Stimulated activated CD8-positive, alpha-beta memory T cell treated with anti-CD3 and anti-CD28 coated beads, Interleukin-12 subunit alpha, Interleukin-12 subunit beta, amount 100 ng/mL, for 4 hours (primary cell): ENCODE data around the gene CALY.
"Not testable (repeated sequence)": the region's sequence is repeated elsewhere in the genome, so short reads cannot be mapped to it uniquely, and the experiment has no call there.

ENCODE experiments used
- DNase-seq: peaks from one replicate; pipeline ENCODE4 v3.0.0-alpha.2; 2020; ENCODE audit warnings: low read depth

The CALY gene, protein sequence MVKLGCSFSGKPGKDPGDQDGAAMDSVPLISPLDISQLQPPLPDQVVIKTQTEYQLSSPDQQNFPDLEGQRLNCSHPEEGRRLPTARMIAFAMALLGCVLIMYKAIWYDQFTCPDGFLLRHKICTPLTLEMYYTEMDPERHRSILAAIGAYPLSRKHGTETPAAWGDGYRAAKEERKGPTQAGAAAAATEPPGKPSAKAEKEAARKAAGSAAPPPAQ

DNA sequence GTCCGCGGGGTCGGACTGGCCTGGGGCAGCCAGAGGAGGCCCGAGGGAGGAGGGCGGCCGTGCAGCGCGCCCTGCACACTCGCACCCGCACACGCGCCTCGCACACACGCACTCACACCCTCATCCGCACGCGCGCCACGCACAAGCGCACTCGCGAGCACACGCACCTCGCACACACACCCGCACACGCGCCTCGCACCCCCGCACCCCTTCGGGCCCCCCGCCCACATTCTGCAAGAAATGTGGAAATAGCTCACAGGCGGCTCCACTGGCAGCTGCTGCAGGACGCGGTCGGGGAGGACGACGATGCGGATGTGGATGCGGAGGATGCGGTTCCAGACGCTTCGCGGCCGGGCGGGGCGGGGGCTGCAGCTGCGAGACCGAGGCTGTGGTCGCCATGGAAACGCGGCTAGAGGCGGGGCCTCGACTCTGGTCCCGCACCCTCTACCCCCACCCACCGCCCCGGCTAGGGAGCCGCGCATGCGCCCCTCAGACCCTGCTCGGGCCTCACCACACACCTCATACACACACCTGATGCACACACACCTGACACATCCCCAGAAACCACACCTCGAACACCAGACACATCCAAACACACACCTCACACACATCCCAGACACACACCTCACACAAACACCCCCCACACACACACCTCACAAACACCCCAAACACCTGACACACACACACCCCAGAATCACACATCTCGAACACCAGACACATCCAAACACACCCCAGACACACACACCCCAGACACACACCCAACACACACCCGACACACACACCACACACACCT lies at the start of gene CALY:
TSS of gene CALY (minus strand) at position 320 of the 793 bp plus-strand sequence. CDS start 7,907 bp downstream, outside the sequence.
- peak; percentile 65 for DNase-seq

DNA sequence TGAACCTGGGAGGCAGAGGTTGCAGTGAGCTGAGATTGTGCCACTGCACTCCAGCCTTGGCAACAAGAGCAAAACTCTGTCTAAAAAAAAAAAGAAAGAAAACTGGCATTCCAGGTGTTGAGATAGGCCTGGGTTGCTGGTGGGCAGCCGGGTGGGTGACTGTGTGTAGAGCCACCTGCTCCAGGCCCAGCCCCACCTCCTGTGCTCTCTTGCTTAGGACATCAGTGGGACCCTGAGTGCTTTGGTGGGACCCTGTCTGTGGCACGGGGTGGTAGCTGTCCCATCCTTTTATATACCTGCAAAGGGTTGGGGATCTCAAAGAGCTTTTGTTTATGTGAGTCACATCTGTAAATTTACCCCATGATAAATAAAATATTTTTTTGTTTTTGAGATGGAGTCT lies 48.5 kb upstream of the CALY start:
- DNase-seq, result no peak

DNA sequence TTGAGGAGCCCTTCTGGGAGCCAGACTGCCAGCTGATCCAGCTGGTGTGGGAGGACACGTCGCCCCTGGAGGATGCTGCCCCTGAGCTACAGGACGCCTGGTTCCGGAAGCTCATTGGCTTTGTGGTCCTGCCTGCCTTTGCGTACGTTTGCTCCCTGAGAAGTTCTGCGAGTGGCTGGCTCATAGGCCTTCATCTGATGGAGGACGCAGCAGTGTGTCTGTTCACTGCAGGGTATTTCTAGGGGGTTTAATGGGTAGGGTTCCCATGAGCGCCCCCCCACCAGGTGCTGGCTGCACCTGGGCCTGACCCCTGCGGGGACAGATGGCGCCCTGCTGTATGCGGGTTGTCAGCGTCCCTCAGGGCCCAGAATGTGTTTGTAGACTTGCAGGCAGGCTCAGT lies 47.4 kb upstream of the CALY start:
- no peak for DNase-seq

DNA sequence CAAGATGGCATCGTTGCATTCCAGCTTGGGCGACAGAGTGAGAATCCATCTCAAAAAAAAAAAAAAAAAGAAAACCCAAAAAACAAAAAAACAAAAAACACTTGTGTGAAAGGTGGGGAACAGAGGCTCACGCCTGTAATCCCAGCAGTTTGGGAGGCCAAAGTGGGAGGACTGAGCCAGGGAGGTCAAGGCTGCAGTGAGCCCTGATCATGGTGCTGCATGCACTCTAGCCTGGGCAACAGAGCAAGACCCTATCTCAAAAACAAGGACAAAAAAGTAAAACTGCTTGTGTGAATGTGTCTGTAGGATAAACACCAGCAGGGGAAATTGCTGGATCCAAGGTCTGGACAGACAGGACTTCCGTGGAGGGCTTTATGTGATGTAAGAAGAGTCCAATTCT lies 46.9 kb upstream of the CALY start:
- DNase-seq, result no peak

DNA sequence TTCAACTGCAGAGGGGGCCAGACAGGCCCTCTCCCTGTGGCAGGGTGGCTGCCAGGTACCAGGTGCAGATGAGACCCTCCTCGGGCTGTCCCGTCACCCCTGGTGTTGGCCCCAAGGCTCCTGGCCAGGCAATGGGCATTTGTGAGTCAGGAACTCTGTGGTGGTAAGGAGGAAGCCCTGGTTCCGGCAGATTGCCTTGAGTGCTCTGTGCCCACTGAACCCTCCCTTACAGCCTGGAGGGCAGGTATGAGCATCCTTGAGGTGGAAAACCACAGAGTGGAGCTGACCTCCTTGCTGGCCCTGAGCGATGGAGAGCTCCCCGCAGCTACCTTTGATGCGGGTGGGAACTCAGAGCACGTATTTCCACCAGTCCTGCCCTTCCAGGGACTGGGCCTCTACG lies 44.3 kb upstream of the CALY start:
- no peak for DNase-seq

DNA sequence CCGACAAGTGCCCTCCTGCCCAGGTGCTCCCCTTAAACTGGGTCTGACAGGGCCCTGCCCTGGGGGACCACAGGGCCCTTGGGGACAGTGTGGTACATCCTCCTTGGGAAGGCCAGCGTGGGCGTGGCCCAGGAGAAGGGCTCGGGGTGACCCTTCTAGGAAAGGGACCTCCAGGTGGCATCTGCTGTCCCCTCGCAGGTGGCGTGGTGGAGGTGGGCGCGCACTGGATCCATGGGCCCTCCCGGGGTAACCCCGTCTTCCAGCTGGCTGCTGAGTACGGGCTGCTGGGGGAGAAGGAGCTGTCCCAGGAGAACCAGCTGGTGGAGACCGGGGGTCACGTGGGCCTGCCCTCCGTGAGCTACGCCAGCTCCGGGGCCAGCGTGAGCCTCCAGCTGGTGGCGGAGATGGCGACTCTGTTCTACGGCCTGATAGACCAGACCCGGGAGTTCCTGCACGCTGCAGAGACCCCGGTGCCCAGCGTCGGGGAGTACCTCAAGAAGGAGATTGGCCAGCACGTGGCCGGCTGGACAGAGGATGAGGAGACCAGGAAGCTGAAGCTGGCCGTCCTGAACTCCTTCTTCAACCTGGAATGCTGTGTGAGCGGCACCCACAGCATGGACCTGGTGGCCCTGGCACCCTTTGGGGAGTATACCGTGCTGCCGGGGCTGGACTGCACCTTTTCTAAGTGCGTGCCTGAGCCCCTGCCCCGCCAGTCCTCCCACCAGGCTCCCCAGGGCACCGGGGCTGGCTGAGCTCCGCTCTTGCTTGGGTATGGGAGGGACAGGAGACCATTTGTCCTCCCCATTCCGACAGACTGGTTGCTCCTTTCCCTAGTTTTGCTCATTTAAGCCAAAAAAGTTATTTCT lies 43.3 kb upstream of the CALY start:
- DNase-seq, result no peak

DNA sequence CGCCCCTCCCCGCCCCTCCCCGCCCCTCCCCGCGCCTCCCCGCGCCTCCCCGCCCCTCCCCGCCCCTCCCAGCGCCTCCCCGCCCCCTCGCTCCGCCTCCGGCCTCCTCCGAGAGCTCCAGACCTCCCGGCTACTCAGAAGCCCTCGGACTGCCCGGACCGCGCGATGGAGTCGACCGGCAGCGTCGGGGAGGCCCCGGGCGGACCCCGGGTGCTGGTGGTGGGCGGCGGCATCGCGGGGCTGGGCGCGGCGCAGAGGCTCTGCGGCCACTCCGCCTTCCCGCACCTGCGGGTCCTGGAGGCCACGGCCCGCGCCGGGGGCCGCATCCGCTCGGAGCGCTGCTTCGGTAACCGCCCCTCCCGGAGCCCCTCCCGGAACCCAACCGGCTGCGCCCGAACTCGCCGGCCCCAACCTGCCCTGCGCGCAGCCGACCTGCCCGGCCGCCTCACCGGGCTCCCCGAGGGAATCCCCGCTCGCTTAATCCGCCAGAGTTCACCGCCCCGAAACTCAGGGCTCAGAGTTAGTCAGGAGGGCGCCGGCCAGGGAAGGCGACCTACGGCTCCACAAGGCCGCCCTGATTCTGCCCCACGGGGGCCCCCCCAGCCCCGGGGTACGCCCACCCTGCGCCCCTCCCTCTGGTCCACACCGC lies 42.6 kb upstream of the CALY start, which contains the start of gene PAOX:
TSS of gene PAOX (plus strand) at position 111 of the 649 bp plus-strand sequence. CDS start at position 166, 55 bp downstream.
- peak; percentile 42 for DNase-seq

DNA sequence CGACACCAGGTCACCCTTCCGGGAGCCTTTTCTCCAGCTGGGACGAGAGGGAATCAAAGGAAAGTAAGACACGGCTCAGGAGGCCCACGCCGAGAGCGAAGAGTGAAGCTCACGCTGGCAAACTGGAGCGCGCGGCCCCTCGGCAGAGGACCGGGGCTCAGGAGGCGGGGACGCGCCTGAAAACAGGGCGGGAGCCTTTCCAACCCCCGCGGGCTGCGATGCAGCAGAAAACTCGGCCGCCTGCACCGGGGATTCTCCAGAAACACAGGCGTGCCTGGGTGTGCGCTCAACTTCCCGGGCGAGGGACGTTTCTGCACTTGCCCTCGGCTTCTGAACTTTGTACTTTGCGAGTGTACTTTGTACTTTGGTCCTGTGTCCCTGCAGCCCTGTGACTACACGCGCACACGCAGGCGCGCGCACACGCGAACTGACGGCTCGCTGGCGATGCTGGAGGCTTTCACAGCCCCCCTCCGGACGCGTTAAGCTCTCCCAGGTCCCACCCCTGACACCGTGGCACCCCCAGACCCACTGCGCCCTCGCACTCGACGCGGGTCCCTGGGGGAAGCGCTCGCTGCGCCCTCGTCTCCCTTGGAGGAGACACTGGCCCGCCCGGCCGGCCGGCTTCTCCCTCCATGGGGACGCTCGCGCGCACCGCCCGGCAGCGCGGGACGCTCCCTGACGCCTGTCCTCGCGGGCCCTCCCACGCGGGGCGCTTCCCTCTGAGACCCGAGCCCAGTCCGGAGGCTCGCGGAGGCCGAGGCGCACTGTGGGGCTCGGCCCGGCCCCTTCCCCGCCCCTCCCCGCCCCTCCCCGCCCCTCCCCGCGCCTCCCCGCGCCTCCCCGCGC lies 41.8 kb upstream of the CALY start:
- peak; percentile 40 for DNase-seq

DNA sequence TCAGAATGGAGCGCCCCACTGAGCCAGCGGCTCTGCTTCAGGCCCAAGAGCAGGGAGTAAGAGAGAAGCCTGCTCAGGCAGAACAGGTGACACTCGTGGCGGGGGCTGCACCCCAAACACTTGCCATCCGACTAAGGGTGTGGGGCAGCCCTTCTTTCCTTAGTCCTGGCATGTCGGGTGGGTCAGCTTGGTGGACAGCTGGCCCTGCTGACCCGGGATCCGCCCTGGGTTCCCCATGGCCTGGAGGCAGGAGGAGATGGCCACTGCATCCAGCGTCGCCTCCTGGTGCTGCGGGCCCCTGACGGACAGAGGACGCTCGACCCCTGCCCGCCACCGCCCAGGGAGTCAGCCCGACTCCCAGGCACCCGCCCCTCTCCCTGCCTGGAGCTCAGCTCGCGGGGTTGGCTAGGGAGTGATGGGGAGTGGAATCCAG lies 41.1 kb upstream of the CALY start:
- no peak for DNase-seq

DNA sequence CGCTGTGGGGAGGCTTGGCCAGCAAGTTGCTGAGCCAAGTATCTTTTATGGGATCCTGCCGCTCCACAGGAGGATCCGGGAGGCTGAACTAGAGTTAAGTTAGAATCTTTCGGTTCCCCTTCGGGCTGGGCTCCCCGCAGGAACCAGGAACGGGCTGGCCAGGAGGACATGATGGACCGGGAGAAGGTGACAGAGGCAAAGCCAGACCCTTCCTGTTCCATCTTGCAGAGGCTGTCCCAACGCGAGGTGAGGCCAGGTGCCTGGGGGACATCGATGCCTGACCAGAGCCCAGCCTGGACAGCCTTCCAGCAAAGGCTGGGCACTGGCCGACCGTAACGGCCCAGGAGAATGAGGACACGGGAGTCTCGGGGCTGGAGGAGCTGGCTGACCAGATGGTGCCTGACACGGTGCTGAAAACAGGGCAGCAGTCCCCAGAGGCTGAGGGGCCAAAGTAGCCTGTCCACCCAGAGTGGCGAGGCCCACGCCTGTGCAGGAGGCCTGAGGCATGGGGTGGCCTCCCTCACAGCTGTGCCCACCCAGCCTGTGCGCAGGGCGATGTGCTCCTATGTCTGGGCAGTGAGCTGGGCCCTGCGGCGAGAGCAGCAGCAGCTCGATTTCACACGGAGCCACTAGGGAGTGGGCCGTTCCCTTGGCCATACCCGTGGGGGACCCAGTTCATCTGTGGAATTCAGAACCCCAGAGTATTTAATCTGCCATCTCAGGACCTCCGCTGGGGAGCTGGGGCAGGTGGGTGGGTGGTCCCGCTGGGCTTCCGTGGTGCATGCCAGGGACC lies 40.5 kb upstream of the CALY start:
- DNase-seq, result no peak

DNA sequence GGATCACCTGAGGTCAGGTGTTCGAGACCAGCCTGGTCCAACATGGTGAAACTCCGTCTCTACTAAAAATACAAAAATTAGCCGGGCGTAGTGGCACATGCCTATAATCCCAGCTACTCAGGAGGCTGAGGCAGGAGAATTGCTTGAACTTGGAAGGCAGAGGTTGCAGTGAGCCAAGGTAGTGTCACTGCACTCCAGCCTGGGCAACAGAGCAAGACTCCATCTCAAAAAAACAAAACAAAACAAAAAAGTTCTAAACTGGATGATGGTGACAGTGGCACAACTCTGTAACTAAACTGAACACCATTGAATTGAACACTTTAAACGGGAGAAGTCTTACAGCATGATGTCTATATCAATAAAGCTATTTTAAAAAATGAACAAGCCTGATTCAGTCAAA lies 39.5 kb upstream of the CALY start:
- not testable (repeated sequence) for DNase-seq

DNA sequence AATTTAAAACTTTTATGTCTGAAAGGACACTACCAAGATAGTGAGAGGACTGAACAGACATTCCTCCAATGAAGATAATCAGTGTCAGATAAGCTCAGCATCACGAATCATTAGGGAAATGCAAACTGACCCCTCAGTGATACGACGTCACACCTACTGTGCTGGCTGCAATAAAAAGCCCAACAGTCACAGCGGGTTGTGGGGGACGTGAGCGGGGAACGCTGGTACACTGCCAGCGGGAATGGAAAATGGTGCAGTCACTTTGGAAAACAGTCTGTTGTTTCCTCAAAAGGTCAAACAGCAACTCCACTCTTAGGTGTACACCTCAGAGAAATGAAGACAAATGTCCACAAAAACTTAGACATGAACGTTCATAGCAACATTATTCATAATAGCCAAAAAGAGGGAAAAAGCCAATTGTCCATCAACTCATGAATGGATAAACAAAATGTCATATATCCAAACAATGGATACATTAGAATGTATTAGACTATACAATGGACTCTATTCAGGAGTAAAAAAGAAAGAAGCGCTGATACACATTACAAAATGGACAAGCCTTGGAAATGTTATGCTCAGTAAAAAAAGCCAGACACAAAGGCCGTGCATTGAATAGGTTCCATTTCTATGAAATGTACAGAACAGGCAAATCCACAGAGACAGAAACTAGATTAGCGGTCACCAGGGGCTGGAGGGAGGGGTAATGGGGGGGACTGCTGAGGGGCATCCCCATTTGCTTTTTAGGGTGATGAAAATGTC lies 38.8 kb upstream of the CALY start:
- no peak for DNase-seq

DNA sequence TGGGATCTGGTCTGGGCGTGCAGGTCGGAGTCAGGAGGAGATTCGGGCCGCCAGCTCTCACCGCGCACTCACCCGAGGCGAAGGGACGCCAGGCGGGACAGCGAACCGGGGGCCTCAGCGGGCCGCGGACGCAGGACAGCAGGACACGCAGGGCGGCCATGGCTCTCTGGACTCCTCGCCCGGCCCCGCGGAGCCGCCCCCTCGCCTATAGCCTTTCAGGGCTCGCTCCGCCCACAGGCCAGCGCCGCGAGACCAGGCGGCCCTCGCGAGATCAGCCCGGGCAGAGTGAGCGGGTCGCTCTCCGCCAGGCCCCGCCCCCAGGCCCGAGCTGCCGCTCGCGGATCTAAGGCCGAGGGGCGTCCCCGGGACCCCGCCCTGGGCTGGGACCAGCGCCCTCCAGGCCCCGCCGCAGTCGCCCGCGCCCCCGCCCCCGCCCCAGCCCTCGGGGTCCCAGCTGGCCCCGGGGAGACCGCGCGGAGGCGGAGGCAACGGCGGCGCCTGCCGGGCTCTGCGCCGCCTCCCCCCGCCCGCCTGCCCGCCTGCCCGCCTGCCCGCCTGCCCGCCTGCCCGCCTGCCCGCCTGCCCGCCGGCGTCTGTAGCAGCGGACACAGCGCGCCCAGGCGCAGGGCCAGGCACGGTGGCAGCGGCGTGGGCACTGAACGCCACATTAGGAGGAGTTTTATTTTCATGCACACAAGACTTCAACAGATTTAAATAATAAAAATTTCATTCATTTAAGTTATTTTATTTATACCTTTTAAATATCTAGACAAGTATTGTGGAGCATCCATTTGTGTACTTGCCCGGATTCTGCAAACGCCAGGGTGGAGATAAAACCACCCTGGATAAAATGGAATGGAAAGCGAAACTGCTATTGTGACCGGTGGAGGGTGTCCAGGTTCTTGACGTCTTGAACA lies 36.7 kb upstream of the CALY start, which contains the start of gene ECHS1:
TSS of gene ECHS1 (minus strand) at position 181 of the 917 bp plus-strand sequence. CDS start at position 160, 21 bp downstream.
- peak; percentile 92 for DNase-seq

DNA sequence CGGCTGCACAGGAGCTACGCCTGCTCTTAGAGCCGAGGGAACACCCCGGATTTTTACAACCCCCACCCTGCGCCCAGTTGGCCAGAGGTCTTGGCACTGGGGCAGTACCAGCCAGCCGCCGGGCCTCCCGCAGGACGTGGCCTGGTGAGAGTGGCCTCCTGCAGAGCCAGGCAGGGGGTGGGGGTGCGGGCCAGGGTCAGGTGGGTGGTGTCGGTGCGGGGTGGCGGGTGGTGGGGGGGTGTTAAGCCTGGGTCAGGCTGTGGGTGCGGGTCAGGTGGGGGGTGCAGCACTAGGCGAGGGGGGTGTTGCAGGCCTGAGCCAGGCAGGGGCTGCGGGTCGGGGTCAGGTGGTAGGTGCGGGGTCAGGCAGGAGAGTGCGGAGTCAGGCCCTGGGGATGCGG lies 35.8 kb upstream of the CALY start:
- DNase-seq, result no peak

DNA sequence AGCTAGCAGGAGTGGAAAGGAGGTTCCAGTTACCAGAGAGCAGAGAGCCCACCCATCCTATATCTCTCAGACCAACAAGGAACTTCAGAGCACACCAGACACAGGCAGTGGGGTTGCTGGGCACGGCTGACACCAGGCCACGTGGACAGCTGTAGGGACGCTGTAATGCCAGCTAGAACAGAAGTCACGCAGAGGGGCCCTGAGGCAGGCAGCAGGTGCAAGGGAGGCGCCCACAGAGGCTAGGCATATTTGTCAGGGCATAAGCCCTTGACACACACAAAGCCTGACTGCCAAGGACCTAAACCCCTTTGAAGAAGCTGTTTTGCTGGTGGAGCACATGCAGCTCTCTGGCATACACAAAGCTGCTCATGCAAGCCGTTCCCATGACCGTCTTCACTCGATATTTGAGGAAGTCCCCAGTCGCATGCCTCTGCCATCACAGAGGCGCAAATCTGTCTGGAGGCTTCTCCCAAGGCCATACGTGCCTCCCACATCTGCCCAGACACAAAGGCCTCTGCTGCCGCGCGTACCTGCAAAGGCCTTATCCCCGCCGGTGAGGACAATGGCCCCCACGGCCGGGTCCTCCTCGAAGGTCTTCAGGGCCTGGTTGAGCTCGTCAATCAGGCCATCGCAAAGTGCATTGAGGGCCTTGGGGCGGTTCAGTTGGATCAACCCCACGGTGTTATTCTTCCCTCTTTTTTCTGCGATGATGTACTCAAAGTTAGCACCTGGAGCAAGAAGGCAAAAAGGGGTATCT lies 33.5 kb upstream of the CALY start:
- no peak for DNase-seq

DNA sequence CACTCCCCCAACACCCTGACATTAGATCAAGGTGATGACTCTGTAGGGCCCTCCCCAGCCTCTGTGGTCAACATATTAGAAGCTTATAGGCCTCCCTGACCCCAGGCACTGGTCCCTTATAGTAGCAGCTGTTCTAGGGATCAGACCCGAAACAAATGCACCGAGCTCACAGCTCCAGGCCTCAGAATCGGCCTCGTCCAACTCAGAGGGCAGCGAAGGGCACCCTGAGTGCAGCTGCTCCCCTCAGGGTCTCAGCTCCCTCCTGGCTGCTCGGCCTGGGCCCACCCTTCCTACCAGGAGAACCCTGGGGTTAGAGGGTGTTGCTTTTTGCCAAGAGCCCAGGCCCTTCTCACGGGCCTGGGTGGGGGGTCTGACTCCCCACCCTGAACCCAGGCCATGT lies 31.5 kb upstream of the CALY start:
- DNase-seq, result no peak

DNA sequence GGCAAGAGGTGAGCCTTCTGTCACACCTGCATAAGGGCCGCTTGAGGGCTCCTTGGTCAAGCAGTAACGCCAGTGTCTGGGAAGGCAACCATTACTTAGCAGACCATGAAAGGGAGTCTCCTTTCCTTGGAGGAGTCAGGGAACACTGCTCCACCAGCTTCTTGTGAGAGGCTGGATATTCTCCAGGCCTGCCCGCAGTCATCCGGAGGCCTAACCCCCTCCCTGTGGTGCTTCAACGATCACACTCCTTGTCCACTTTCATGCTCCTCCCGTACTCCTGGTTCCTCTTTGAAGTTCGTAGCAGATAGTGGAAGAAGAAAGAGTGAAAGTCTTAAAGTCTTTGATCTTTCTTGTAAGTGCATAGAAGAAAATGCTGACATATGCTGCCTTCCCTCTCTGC lies 30.8 kb upstream of the CALY start:
- DNase-seq, result not testable (repeated sequence)
